GM12878 (cell line): ENCODE measurements around the gene OR2AT4. TPM values are rescaled to one million over a fixed set of nuclear protein-coding genes. Genes with fewer than 3 reads are reported as not detected.

ENCODE experiments used
- ATAC-seq: fragments of 200-7000 bp; cut with Tn5 transposase; 3 replicates; pipeline ENCODE4 v1.9.1; 2020; ENCODE audit warnings: mild to moderate bottlenecking, moderate library complexity
- BruUV-seq: library from RNA; stranded (reverse); fragments of 400-500 nt; replicated peaks from 2 replicates; lab custom pipeline; 2021; lab: Mats Ljungman, UMichigan
- CTCF ChIA-PET: fragments of 300-600 bp; sonication (Branson Sonifier 250); formaldehyde crosslinking; extraction: SDS; loops from one replicate; lab custom pipeline; 2021; ENCODE audit warnings: inconsistent platforms; lab: Yijun Ruan, JAX
- POLR2A ChIA-PET: fragments of 350-600 bp; formaldehyde crosslinking; extraction: SDS; loops from one replicate; lab custom pipeline; 2021; ENCODE audit warnings: inconsistent platforms; lab: Charles Lee
- RAD21 ChIA-PET: fragments of 300-600 bp; sonication (Branson Sonifier 250); formaldehyde crosslinking; loops from one replicate; lab custom pipeline; 2023; ENCODE audit warnings: antibody characterized with exemption; ENCODE audit not compliant: unreplicated experiment; lab: Charles Lee
- SMC1A ChIA-PET: fragments of 300-600 bp; sonication (Branson Sonifier 250); formaldehyde crosslinking; loops from one replicate; lab custom pipeline; 2023; ENCODE audit not compliant: unreplicated experiment, uncharacterized antibody; lab: Charles Lee
- DNase-seq: peaks from one replicate; pipeline ENCODE4 v3.0.0-alpha.2; 2011; ENCODE audit warnings: low read depth, low spot score
- FAIRE-seq: peaks from 3 replicates; lab custom pipeline; 2011; peaks lifted over from hg19 to GRCh38; lab: Jason Lieb, UNC
- H2AFZ ChIP-seq: 2 replicates; pipeline ENCODE4 v1.6.0; 2011; ENCODE audit warnings: low read depth, low read length, control low read depth; ENCODE audit not compliant: control insufficient read depth
- H3K27ac ChIP-seq: 2 replicates; pipeline ENCODE4 v1.5.1; 2011; ENCODE audit warnings: control low read depth; ENCODE audit not compliant: control insufficient read depth, insufficient read depth
- H3K27me3 ChIP-seq, 2 experiments: replicated peaks in 1 of 2; 2 replicates each; pipeline versions ENCODE4 v1.6.0 to v1.6.1; 2011; ENCODE audit warnings: low read length in 1 of 2; ENCODE audit not compliant: control insufficient read depth in 2 of 2, insufficient read depth in 2 of 2
- H3K36me3 ChIP-seq, 2 experiments: 2 replicates each; pipeline ENCODE4 v1.5.1; 2011; ENCODE audit warnings: low read length in 1 of 2; ENCODE audit not compliant: control insufficient read depth in 2 of 2, insufficient read depth in 2 of 2
- H3K4me1 ChIP-seq: 2 replicates; pipeline ENCODE4 v1.6.1; 2011; ENCODE audit warnings: mild to moderate bottlenecking, low read length, moderate library complexity, mixed read lengths; ENCODE audit not compliant: control insufficient read depth, insufficient read depth
- H3K4me2 ChIP-seq: 2 replicates; pipeline ENCODE4 v1.6.0; 2011; ENCODE audit warnings: control low read depth; ENCODE audit not compliant: control insufficient read depth, insufficient read depth
- H3K4me3 ChIP-seq: fragments of 200-600 bp; sonication (generic); 2 replicates; pipeline ENCODE4 v1.5.1; 2016
- H3K79me2 ChIP-seq: 2 replicates; pipeline ENCODE4 v1.6.0; 2011; ENCODE audit warnings: low read length; ENCODE audit not compliant: control insufficient read depth, insufficient read depth
- H3K9ac ChIP-seq: 2 replicates; pipeline ENCODE4 v1.8.0; 2011; ENCODE audit warnings: low read length, control low read depth, mixed read lengths; ENCODE audit not compliant: control insufficient read depth, insufficient read depth
- H3K9me3 ChIP-seq: replicated peaks from 3 replicates; pipeline ENCODE4 v1.5.1; 2011; ENCODE audit warnings: mild to moderate bottlenecking, low read length; ENCODE audit not compliant: control insufficient read depth, insufficient read depth
- H4K20me1 ChIP-seq: 2 replicates; pipeline ENCODE4 v1.6.0; 2011; ENCODE audit not compliant: control insufficient read depth, insufficient read depth
- BACH1 ChIP-seq: fragments of 450-650 bp; IDR thresholded peaks from 2 replicates; pipeline ENCODE4 v1.6.1; 2017; ENCODE audit warnings: mild to moderate bottlenecking, borderline replicate concordance
- E2F4 ChIP-seq: IDR thresholded peaks from 2 replicates; pipeline ENCODE4 v1.6.1; 2012; ENCODE audit warnings: low read depth, low read length, improper control_type of control experiment
- EED ChIP-seq: sonication (generic); IDR thresholded peaks from 2 replicates; pipeline ENCODE4 v1.6.1; 2016; ENCODE audit warnings: antibody characterized with exemption, low read depth
- ELK1 ChIP-seq: IDR thresholded peaks from 2 replicates; pipeline ENCODE4 v1.6.1; 2012; ENCODE audit warnings: low read depth, low read length, improper control_type of control experiment
- ETV6 ChIP-seq, 2 experiments: fragments of 450-650 bp in 1 of 2; IDR thresholded peaks in 1 of 2; conservative IDR thresholded peaks in 1 of 2; 2 replicates each; pipeline ENCODE4 v1.6.1; 2014; ENCODE audit warnings: antibody characterized with exemption in 1 of 2, borderline replicate concordance in 1 of 2, low read depth in 1 of 2, mild to moderate bottlenecking in 1 of 2, moderate library complexity in 1 of 2
- FOS ChIP-seq: IDR thresholded peaks from 3 replicates; pipeline ENCODE4 v1.6.1; 2011; ENCODE audit warnings: borderline replicate concordance; ENCODE audit not compliant: insufficient read length; ENCODE audit errors: extremely low read depth
- GABPA ChIP-seq: IDR thresholded peaks from 2 replicates; pipeline ENCODE4 v1.6.1; 2014; ENCODE audit warnings: antibody characterized with exemption, low read depth, mild to moderate bottlenecking, inconsistent platforms
- JUND ChIP-seq: IDR thresholded peaks from 2 replicates; pipeline ENCODE4 v1.6.1; 2012; ENCODE audit warnings: low read depth, mild to moderate bottlenecking, low read length, improper control_type of control experiment, moderate library complexity
- MTA3 ChIP-seq: IDR thresholded peaks from 2 replicates; pipeline ENCODE4 v1.6.1; 2012; ENCODE audit warnings: low read length, inconsistent platforms, borderline replicate concordance
- MYB ChIP-seq: fragments of 150-350 bp; IDR thresholded peaks from 2 replicates; pipeline ENCODE4 v1.6.1; 2014; ENCODE audit warnings: mild to moderate bottlenecking, low read depth, low read length, borderline replicate concordance
- SUZ12 ChIP-seq: fragments of 200-600 bp; sonication (generic); IDR thresholded peaks from one replicate; pipeline ENCODE4 v1.6.1; 2018; ENCODE audit warnings: antibody characterized with exemption, mild to moderate bottlenecking; ENCODE audit not compliant: unreplicated experiment
- TARDBP ChIP-seq: IDR thresholded peaks from 2 replicates; pipeline ENCODE4 v1.6.1; 2016; ENCODE audit warnings: borderline replicate concordance
- WGBS: methylation state at CpG from one replicate; pipeline ENCODE4 v1.1.6; 2016; ENCODE audit warnings: low lambda C conversion rate; ENCODE audit not compliant: insufficient replicate concordance, insufficient coverage; ENCODE audit errors: missing lambda C conversion rate; 5-methylcytosine and 5-hydroxymethylcytosine counted together
- in situ Hi-C: fragments of 300-500 bp; cut with MboI; formaldehyde crosslinking; loops from 9 replicates; pipeline ENCODE4 v1.14.3; 2018; ENCODE audit warnings: mixed read lengths
- intact Hi-C: fragments of 100-400 bp; cut with micrococcal nuclease; formaldehyde crosslinking; loops from one replicate; pipeline ENCODE4 v1.14.2; 2022; ENCODE audit not compliant: unreplicated experiment
- polyA plus RNA-seq, 11 experiments: library from polyadenylated mRNA; depleted of rRNA in 4 of 11; unstranded in 6 of 11; stranded (reverse) in 5 of 11; fragments of >200 nt; fragmentation: Nextera tagmentation in 4 of 11; fragmentation: Illumina TruSeq in 1 of 11; extraction: Ambion mirVana in 4 of 11; extraction: Trizol in 1 of 11; gene quantifications; 1 replicate in 1 of 11; 2 replicates in 10 of 11; pipeline versions ENCODE4 v1.2.1 to v1.2.3, GENCODE V29; 2011 to 2016; ENCODE audit warnings: inconsistent platforms in 2 of 11, missing spikeins in 2 of 11, low read depth in 1 of 11
- total RNA-seq, 4 experiments: library from RNA; depleted of rRNA in 3 of 4; stranded (reverse); fragments of >200 nt in 3 of 4; fragmentation: Illumina TruSeq in 1 of 4; extraction: Trizol in 1 of 4; gene quantifications; 2 replicates each; pipeline versions ENCODE4 v1.2.1 to v1.2.3, GENCODE V29; 2013 to 2021
- TF ChIP-seq, protein P1 (sequence below): fragments of 450-650 bp; IDR thresholded peaks from 2 replicates; pipeline ENCODE4 v1.6.1; 2017; ENCODE audit warnings: mild to moderate bottlenecking
- TF ChIP-seq, protein P2 (sequence below): IDR thresholded peaks from 2 replicates; pipeline ENCODE4 v1.6.1; 2011; ENCODE audit warnings: low read depth, mild to moderate bottlenecking, low read length, moderate library complexity, borderline replicate concordance; ENCODE audit errors: extremely low read depth
- TF ChIP-seq, protein P3 (sequence below): IDR thresholded peaks from 2 replicates; pipeline ENCODE4 v1.6.1; 2012; ENCODE audit warnings: low read depth, low read length, improper control_type of control experiment

OR2AT4 gene
- total and polyA plus RNA-seq, 10 of the 15 experiments (the other 5 are each of a cell fraction or from before 2014, with no cell fraction given): 0.01 TPM; not detected in 9

DNA sequence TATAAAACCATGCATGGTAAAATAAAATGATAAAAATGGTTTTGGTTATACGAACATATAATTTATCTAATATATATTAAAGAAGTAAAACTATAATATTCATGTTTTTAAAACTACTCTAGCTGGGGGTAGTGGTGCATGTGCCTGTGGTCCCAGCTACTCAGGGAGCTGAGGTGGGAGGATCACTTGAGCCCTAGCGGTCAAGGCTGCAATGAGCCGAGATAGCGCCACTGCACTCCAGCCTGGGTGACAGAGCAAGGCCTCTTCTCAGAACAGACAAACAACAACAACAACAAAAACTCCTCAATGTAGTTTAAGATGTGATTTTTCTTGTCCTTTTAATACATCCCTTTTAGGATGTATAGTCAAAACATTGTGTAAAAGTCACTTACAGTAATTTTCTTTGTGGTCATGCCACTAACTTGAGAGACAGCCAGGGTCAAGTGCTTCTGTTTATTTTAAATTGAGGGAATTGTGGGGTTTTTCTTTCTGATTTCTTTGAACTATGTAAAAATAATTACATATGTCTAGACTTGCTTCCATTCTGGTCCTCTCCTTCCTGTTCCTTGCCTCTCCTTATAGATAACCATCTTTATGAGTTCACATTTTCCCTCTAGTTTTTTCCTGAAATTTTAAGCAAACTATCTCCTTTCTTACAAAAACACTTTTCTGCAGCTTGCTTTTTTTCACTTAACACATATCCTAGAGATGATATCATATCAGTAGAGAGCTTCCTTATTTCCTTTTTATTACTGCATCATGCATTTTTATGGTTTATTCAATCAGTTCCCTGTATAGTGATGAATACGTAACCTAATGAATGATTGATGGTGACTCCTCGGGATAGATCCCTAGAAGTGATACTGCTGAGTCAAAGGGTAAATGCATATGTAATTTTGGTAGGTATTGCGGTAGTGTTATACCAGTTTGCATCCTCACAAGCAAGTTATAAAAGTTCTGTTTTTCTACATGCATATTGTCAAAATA is 9.1 kb downstream of the OR2AT4 start:
- Histone ChIP-seq H3K9ac (no peak overlapping the region), H3K4me2 (no peak overlapping the region), H3K36me3 (no peaks in the 10 kb centered on the region), H2AFZ (no peak overlapping the region), H4K20me1 (no peaks in the 10 kb centered on the region), H3K79me2 (no peaks in the 10 kb centered on the region), H3K9me3 (no peaks in the 10 kb centered on the region; the same call in 2 of the 3 replicates), H3K27me3 (no peaks in the 10 kb centered on the region; a peak in 1 of 4 replicates), H3K4me3 (no peak overlapping the region), H3K27ac (no peak overlapping the region), H3K4me1 (no peaks in the 10 kb centered on the region)
- DNase-seq (no peak), ATAC-seq (no peak), FAIRE-seq (no peak)
- SMC1A ChIA-PET: no interaction called here
- RAD21 ChIA-PET: no interaction called here
- BruUV-seq: no TSS peak
- intact Hi-C loops: no loop called here
- WGBS: 68% methylated on average over 7 of the region's 7 CpGs
- in situ Hi-C loops: no loop called here
- CTCF ChIA-PET: interaction anchor here (0.6 to 1.2 kb wide), 2 partner anchors 53 to 118 kb away, joined by 3 read pairs; no protein-coding TSS in a partner anchor
- POLR2A ChIA-PET: no interaction called here
- TF ChIP-seq BACH1 (no peak), ELK1 (no peak), EED (no peak), SUZ12 (no peak), GABPA (no peak), JUND (no peak), ETV6 (conservative IDR thresholded peaks at IDR 0.05 in 1 of 2, IDR thresholded peaks at IDR 0.05 in 1 of 2; ENCODE audit: borderline replicate concordance in 1 of 2, low read depth in 1 of 2) (no peak), FOS (no peak), TARDBP (no peak), MYB (no peak), E2F4 (no peak), MTA3 (no peak)
- TF ChIP-seq, protein P1, sequence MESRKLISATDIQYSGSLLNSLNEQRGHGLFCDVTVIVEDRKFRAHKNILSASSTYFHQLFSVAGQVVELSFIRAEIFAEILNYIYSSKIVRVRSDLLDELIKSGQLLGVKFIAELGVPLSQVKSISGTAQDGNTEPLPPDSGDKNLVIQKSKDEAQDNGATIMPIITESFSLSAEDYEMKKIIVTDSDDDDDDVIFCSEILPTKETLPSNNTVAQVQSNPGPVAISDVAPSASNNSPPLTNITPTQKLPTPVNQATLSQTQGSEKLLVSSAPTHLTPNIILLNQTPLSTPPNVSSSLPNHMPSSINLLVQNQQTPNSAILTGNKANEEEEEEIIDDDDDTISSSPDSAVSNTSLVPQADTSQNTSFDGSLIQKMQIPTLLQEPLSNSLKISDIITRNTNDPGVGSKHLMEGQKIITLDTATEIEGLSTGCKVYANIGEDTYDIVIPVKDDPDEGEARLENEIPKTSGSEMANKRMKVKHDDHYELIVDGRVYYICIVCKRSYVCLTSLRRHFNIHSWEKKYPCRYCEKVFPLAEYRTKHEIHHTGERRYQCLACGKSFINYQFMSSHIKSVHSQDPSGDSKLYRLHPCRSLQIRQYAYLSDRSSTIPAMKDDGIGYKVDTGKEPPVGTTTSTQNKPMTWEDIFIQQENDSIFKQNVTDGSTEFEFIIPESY: no peak
- TF ChIP-seq, protein P2, sequence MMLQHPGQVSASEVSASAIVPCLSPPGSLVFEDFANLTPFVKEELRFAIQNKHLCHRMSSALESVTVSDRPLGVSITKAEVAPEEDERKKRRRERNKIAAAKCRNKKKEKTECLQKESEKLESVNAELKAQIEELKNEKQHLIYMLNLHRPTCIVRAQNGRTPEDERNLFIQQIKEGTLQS: no peak
- TF ChIP-seq, protein P3, sequence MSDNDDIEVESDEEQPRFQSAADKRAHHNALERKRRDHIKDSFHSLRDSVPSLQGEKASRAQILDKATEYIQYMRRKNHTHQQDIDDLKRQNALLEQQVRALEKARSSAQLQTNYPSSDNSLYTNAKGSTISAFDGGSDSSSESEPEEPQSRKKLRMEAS: no peak
